AG10803 (cell line): Measurements from ENCODE around the gene WDR93.
A peak's percentile ranks its signal among the peaks of the same experiment; 100 is the strongest.
"Not testable (repeated sequence)": the region's sequence is repeated elsewhere in the genome, so short reads cannot be mapped to it uniquely, and the experiment has no call there.

Experiments
- DNase-seq: peaks from one replicate; pipeline ENCODE4 v3.0.0; 2010; ENCODE audit warnings: low read depth
- H3K4me3 ChIP-seq: 2 replicates; pipeline ENCODE4 v1.5.1; 2011; ENCODE audit warnings: mild to moderate bottlenecking, low read length, control low read depth
- CTCF ChIP-seq: conservative IDR thresholded peaks from 2 replicates; pipeline ENCODE4 v1.5.1; 2011; ENCODE audit warnings: mild to moderate bottlenecking, low read length, control low read depth, inconsistent platforms

Gene WDR93

GRCh38 chr15:89686522-89686921 is 4.1 kb upstream of the WDR93 start:
- no peak for DNase-seq
- no peak for TF ChIP-seq CTCF
- no peak overlapping the region for H3K4me3 ChIP-seq

- not testable (repeated sequence) for DNase-seq
- H3K4me3 ChIP-seq, result peak overlapping the region; percentile 95
Measured at GRCh38 chr15:89689930-89690275, 708 bp upstream of the WDR93 start.

GRCh38 chr15:89693091-89693490 is 2.5 kb downstream of the WDR93 start:
- no peak for DNase-seq
- no peak for TF ChIP-seq CTCF
- no peak overlapping the region for H3K4me3 ChIP-seq

GRCh38 chr15:89693696-89694095 is 3.1 kb downstream of the WDR93 start:
- no peak for DNase-seq

GRCh38 chr15:89695198-89695597 is 4.6 kb downstream of the WDR93 start:
- H3K4me3 ChIP-seq, result no peak overlapping the region
- TF ChIP-seq CTCF, result no peak
- no peak for DNase-seq

More at GRCh38 chr15:89693696-89694095, 3.1 kb downstream of the WDR93 start:
- H3K4me3 ChIP-seq, result no peak overlapping the region
- no peak for TF ChIP-seq CTCF

GRCh38 chr15:89704411-89704810 is 13.8 kb downstream of the WDR93 start:
- no peak overlapping the region for H3K4me3 ChIP-seq
- no peak for TF ChIP-seq CTCF
- DNase-seq, result no peak

- no peak for TF ChIP-seq CTCF
- H3K4me3 ChIP-seq, result no peak overlapping the region
- no peak for DNase-seq
Measured at GRCh38 chr15:89707577-89707976, 17.0 kb downstream of the WDR93 start.

- H3K4me3 ChIP-seq, result no peak overlapping the region
- peak; percentile 38 for DNase-seq
- TF ChIP-seq CTCF, result no peak
Measured at GRCh38 chr15:89714775-89715174, 24.2 kb downstream of the WDR93 start.
